Activated naive CD8-positive, alpha-beta T cell treated with anti-CD3 and anti-CD28 coated beads, Interleukin-2, amount 10 ng/mL, durations not matched to agents 7 days and 5 days (primary cell): ENCODE data around the gene AGER. TPM values are rescaled to one million over a fixed set of nuclear protein-coding genes. Genes with fewer than 3 reads are reported as not detected.
"Not testable (repeated sequence)": the region's sequence is repeated elsewhere in the genome, so short reads cannot be mapped to it uniquely, and the experiment has no call there.

Experiments
- ATAC-seq: fragments of 150-1000 bp; cut with Tn5 transposase; one replicate; pipeline ENCODE4 v1.10.0; 2021; ENCODE audit warnings: low read depth, moderate library complexity
- POLR2A ChIA-PET: fragments of 350-600 bp; sonication (Branson Sonifier 250); formaldehyde crosslinking; loops from one replicate; lab custom pipeline; 2021; ENCODE audit warnings: antibody characterized with exemption; lab: Charles Lee
- DNase-seq: peaks from one replicate; pipeline ENCODE4 v3.0.0; 2021
- H3K27ac Mint-ChIP-seq: one replicate; pipeline ENCODE4 v1.8.0; 2022; ENCODE audit warnings: mild to moderate bottlenecking, mixed read lengths
- H3K27me3 Mint-ChIP-seq: one replicate; pipeline ENCODE4 v1.8.0; 2022; ENCODE audit warnings: mild to moderate bottlenecking, moderate library complexity, mixed read lengths
- H3K36me3 Mint-ChIP-seq: one replicate; pipeline ENCODE4 v1.8.0; 2021; ENCODE audit warnings: mild to moderate bottlenecking, mixed read lengths
- H3K4me1 Mint-ChIP-seq: one replicate; pipeline ENCODE4 v1.8.0; 2021; ENCODE audit warnings: mixed read lengths
- H3K4me3 Mint-ChIP-seq: one replicate; pipeline ENCODE4 v1.8.0; 2022; ENCODE audit warnings: mild to moderate bottlenecking, moderate library complexity, mixed read lengths
- H3K9me3 Mint-ChIP-seq: one replicate; pipeline ENCODE4 v1.8.0; 2021; ENCODE audit warnings: mixed read lengths
- total RNA-seq, 2 experiments: library from RNA; stranded (reverse); gene quantifications; one replicate each; pipeline ENCODE4 v1.2.3, GENCODE V29; 2021

The AGER gene
- total RNA-seq, 2 experiments from 2014 or later: 47.4 to 52.3 TPM

DNA sequence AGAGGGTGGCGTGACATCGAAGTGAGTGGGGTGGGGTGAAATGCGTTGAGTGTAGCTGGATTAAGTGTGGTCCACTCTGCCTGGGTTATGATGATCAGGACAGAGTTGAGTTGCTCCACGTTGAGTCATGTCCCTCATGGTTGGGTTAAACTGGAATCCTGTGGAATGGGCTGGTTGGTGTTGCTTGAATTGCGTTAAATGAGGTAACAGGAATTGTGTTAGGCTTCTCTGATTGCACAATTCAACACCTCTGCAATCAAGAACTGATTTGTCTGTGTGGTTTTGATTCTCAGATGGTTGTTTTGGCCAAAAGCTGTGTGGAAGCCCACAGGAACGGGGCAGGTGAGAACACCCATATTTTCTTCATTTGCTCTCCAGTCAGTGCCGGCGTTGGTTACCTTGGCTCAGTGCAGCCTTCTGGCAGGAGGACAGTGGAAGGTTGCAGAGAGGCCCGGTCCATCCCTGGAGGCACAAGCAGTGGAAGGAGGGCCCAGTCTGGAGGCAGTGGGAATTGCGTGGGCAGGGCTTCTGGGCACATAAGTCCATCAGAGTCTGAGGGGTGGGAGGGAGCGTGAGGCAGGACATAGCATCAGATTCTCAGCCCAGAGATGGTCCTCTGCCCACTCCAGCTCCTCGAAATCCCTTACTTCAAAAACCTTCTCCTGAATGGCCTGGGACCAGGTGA lies 28.2 kb upstream of the AGER start:
- H3K4me1 Mint-ChIP-seq: peaks cover 8% of the 10 kb centered on the region
- H3K27me3 Mint-ChIP-seq: no peaks in the 10 kb centered on the region
- DNase-seq (no peak), ATAC-seq (no peak)
- H3K27ac Mint-ChIP-seq: no peak overlapping the region
- H3K9me3 Mint-ChIP-seq: no peaks in the 10 kb centered on the region
- no peaks in the 10 kb centered on the region for H3K36me3 Mint-ChIP-seq
- POLR2A ChIA-PET: interaction anchor here (0.6 kb wide), 1 partner anchor 1977 kb away, joined by 4 read pairs; no protein-coding TSS in a partner anchor
- H3K4me3 Mint-ChIP-seq: no peak overlapping the region

DNA sequence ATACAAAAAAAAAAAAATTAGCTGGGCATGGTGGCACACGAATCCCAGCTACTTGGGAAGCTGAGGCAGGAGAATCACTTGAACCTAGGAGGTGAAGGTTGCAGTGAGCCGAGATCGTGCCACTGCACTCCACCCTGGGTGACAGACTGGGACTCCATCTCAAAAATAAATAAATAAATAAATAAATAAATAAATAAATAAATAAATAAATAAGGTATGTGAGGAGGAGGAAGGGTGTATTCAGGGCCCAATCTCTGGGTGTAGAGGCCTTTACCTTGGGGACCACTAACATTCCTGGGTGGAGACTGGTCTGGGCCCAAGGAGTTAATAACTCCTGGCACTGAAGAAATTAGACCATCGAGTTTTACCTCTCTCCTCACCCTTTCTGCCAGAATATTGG lies 27.4 kb upstream of the AGER start:
- H3K27ac Mint-ChIP-seq, H3K4me1 Mint-ChIP-seq, H3K4me3 Mint-ChIP-seq, H3K27me3 Mint-ChIP-seq, H3K36me3 Mint-ChIP-seq, ATAC-seq, H3K9me3 Mint-ChIP-seq, DNase-seq: not testable (repeated sequence)
- POLR2A ChIA-PET: interaction anchor here (0.6 kb wide), 1 partner anchor 1978 kb away, joined by 4 read pairs; no protein-coding TSS in a partner anchor

DNA sequence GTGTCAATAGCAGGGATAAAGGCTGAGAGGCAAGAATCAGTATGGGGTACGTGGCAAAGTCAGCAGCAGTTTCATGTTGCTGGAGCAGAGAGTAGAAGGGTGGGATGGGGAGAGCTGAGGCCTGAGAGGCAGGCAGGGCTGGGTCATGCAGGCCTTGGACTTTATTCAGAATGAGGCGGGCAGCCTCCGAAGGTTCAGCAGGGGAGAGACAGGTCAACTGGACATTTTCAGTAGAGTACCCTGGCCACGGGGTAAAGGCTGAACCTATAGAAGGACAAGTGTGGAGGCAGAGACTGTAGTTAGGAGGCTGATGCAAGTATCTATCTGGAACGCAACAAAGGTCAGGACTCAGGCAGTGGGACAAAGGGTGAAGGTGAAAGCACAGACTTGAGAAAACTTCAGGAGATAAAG lies 26.1 kb upstream of the AGER start:
- peaks cover 9% of the 10 kb centered on the region for H3K27me3 Mint-ChIP-seq
- DNase-seq (no peak), ATAC-seq (no peak)
- H3K36me3 Mint-ChIP-seq: no peaks in the 10 kb centered on the region
- H3K9me3 Mint-ChIP-seq: no peaks in the 10 kb centered on the region
- POLR2A ChIA-PET: no interaction called here
- no peak overlapping the region for H3K27ac Mint-ChIP-seq
- H3K4me1 Mint-ChIP-seq: peaks cover 4% of the 10 kb centered on the region
- no peak overlapping the region for H3K4me3 Mint-ChIP-seq

DNA sequence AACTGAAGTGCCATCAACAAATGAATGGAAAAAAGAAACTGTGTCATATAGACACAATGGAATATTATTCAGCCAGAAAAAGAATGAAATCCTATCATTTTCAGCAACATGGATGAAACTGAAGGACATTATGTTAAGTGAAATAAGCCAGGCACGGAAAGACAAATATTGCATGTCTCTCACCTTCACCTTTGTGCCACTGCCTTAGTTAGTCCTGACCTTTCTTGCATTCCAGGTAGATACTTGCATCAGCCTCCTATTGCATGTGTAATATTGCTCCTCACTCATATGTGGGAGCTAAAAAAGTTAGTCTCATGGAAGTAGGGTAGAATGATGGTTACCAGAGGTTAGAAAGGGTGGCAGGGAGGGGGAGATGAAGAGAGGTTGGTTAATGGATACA lies 24.9 kb upstream of the AGER start:
- Mint-ChIP-seq H3K9me3 (no peaks in the 10 kb centered on the region), H3K36me3 (no peaks in the 10 kb centered on the region), H3K4me3 (no peak overlapping the region), H3K27ac (no peak overlapping the region), H3K4me1 (no peaks in the 10 kb centered on the region), H3K27me3 (peaks cover 9% of the 10 kb centered on the region)
- ATAC-seq (no peak), DNase-seq (no peak)
- POLR2A ChIA-PET: no interaction called here

DNA sequence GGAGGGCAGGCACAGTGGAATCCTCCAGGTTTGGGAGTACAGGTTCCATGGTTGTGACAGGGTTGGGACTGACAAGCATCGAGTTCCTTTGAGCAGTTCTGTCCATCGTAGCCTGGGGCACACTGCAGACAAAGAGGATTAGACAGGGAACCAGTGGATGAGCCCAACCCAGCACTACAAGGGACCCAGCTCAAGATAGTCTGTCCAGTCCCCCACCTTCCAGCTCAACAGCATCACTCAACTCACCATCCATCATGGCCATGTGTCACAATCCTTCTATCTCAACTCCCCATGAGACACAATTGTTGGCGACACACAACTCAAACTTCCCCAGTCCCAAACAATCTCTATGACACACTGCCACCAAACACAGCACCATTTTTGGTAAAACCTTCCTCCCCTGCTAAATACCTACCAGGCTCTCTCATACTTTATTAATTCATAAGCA lies 20.2 kb upstream of the AGER start:
- Mint-ChIP-seq H3K27ac (no peak overlapping the region), H3K9me3 (no peaks in the 10 kb centered on the region), H3K27me3 (peaks cover 9% of the 10 kb centered on the region), H3K4me1 (no peaks in the 10 kb centered on the region), H3K4me3 (no peak overlapping the region), H3K36me3 (no peaks in the 10 kb centered on the region)
- DNase-seq: no peak
- POLR2A ChIA-PET: no interaction called here
- no peak for ATAC-seq

DNA sequence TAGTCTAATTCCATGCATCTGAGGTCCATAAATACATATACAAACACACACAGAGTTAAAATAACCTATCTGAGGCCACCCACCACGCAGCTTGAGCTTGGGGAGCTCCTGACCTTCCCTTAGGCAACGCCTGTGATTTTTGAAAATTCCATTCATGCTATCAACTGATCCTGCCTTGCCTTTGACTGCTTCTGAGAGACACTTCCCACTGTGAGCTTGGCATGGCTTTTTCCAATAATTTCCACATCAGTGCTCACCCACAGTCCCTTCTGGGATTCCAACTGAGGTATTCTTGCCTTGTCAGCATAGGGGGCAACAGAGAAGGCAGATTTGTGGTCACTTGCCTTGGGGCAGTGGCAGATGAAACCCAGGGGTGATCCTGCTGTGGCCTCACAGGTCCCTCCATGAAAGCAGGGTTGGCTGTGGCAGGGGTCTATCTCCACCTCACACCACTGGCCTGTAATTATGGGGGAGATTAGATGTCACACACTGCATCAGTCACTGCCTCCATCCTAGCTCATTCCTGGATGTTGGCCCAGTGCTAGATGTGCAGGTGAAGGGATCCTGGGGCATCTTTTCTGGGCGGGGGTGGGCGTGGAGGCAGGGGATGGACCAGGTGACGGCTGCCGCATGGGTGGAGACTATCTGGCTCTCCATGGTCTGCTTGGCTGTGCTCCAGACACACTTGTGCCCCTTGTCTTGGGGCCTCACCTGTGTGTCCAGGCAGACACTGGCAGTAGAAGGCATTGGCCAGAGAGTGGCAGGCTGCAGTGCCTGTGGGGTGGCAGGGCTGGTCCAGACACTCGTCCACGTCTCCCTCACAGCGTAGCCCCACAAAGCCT lies 19.6 kb upstream of the AGER start:
- POLR2A ChIA-PET: interaction anchor here (0.6 kb wide), 1 partner anchor 40 kb away, joined by 3 read pairs; no protein-coding TSS in a partner anchor
- Mint-ChIP-seq H3K4me1 (no peaks in the 10 kb centered on the region), H3K36me3 (no peaks in the 10 kb centered on the region), H3K27ac (no peak overlapping the region), H3K27me3 (peaks cover 9% of the 10 kb centered on the region), H3K9me3 (no peaks in the 10 kb centered on the region), H3K4me3 (no peak overlapping the region)
- ATAC-seq: no peak
- no peak for DNase-seq

DNA sequence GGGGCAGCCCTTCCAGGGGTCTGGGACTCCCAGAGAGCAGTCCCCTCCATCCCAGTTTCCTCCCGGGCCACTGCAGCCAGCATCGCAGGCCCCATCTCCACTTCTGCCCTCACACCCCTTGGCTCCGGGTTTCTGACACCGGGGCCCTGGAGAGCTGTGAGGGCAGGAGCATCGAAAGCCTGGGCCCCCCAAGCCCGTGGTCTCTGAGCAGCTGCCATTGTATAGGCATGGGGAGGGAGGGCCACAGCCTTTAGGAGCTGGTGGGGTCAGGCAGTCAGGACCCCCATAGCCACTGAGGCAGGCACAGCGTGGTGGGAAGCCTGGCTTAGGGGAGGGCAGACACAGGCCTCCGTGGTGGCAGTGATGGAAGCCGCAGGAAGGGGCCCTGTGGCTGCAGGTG lies 18.1 kb upstream of the AGER start:
- H3K4me1 Mint-ChIP-seq: no peaks in the 10 kb centered on the region
- no peaks in the 10 kb centered on the region for H3K36me3 Mint-ChIP-seq
- no peak overlapping the region for H3K4me3 Mint-ChIP-seq
- H3K27ac Mint-ChIP-seq: no peak overlapping the region
- no peak for DNase-seq
- POLR2A ChIA-PET: no interaction called here
- H3K9me3 Mint-ChIP-seq: no peaks in the 10 kb centered on the region
- no peak for ATAC-seq
- peaks cover 9% of the 10 kb centered on the region for H3K27me3 Mint-ChIP-seq

DNA sequence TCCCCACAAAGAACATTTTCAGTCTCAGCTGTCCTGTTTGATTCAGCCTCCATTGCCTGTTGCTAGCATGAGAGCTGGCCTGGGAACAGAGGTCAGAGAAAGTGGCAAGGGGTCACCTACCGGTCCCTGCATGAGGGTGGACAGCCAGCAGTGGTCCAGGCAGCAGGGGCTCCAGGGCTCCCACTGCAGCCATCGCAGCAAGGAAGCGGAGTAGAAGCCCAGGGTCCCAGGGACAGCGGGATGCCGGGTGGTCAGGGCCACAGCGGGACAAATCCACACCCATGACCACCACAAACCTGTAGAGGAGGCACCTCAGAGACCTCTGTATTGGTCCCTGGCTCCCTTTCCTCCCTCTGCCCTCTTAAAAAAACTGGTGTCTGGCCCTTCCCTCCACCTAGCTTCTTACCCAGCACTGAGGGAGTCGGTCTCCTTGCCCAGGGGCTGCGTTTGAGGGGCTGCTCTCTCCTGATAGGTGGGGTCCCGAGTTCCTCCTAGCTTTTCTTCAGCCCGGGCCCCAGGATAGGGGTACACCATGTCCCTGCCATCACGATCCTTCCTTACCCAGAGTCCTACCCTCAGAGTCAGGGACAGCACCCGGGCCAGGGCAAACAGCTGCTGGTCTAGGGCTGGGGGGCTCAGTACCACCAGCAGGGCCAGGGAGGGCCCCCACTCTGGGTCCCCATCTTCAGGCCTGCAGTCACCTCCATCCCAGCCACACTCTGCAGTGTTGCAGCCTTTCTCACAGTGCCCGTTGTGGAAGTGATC lies 16.8 kb upstream of the AGER start:
- no peak for DNase-seq
- POLR2A ChIA-PET: no interaction called here
- no peaks in the 10 kb centered on the region for H3K9me3 Mint-ChIP-seq
- H3K27ac Mint-ChIP-seq: no peak overlapping the region
- H3K4me3 Mint-ChIP-seq: no peak overlapping the region
- peaks cover 4% of the 10 kb centered on the region for H3K4me1 Mint-ChIP-seq
- peaks cover 4% of the 10 kb centered on the region for H3K27me3 Mint-ChIP-seq
- H3K36me3 Mint-ChIP-seq: no peaks in the 10 kb centered on the region
- no peak for ATAC-seq

DNA sequence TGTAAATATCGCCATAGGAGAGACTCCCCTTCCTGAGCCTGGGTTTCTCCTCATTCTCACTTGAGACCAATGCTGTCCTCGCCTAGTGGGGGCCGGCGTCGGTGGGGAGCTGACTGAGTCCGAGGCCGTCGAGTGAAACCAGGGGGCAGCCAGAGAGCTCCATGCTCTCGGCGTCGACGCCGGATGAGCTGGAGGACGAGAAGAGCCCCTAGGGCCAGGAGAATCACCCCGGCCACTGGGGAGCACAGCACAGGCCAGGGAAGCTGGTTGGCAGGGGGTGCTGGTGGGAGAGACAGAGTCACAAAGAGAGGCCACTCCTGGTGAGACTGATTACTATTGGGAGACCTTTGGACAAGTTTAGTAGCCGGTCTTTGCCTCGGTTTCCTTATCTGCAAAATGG lies 14.8 kb upstream of the AGER start:
- H3K4me3 Mint-ChIP-seq: no peak overlapping the region
- POLR2A ChIA-PET: no interaction called here
- no peak overlapping the region for H3K27ac Mint-ChIP-seq
- no peaks in the 10 kb centered on the region for H3K27me3 Mint-ChIP-seq
- peaks cover 18% of the 10 kb centered on the region for H3K4me1 Mint-ChIP-seq
- no peak for ATAC-seq
- DNase-seq: no peak
- H3K36me3 Mint-ChIP-seq: no peaks in the 10 kb centered on the region
- no peaks in the 10 kb centered on the region for H3K9me3 Mint-ChIP-seq

DNA sequence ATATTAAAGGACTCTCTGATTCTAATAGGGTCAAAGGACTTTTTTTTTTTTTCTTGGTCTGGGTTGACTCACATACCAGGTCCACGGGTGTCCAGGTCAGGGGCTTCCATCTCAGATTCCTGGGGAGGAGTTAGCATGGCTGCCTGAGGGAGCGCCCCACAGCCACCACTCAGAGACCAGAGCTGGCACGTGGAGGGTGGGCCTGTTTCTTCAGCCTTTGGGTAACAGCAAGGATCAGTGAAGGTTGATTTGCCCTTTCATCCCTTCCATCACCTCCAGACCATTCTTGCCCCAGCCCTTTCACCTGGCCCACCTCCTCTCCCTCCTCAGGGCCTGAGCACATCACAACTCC lies 14.3 kb upstream of the AGER start:
- no peaks in the 10 kb centered on the region for H3K9me3 Mint-ChIP-seq
- DNase-seq: no peak

DNA sequence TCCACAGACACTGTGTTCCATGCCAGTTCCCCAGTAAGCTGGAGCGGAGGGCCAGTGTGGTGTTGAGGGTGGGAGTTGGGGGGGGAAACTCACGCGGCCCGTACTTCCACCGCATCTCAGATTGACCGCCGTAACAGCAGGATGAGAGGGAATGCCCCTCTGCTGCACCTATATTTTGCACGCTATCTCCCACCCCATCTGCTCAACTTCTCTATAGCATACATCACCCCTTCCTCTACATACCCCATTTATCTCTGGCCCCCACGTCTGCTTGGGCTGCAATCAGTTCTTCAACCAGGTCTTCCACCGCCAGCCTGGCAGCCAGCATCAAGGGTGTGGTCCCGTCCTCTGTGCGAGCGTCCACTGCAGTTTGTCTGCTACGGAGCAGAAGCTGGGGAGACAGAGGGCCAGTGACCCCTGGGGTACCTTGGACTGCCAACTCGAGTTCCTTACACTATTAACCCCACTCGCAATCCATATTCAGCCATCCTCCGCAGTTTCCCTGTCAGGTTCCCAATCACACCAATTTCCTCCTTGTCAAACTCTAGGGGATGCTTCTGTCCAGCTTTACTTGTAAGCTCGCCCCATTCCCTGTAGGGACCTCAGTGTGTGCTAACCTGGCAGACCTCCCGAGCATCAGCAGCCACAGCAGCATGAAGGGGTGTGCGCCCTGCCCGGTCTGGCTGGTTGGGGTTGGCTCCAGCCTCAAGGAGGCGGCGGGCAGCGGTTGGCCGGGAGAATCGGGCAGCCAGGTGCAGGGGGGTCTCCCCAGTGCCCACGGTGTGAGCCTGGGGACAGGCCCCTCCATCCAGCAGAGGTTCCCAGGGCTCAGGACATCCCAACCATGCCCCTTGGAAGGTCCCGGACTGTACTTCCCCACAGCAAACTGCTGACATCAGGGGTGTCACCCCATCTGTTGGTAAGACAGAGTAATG lies 12.9 kb upstream of the AGER start:
- no peaks in the 10 kb centered on the region for H3K9me3 Mint-ChIP-seq
- peak overlapping the region; percentile 98 for H3K27ac Mint-ChIP-seq
- DNase-seq: no peak
- no peak for ATAC-seq
- peaks cover under 1% of the 10 kb centered on the region for H3K36me3 Mint-ChIP-seq
- H3K4me3 Mint-ChIP-seq: peak overlapping the region; percentile 96
- H3K27me3 Mint-ChIP-seq: no peaks in the 10 kb centered on the region
- POLR2A ChIA-PET: interaction anchor here (0.7 to 1.1 kb wide), 4 partner anchors 8 to 56 kb away, joined by 3 read pairs; no protein-coding TSS in a partner anchor
- H3K4me1 Mint-ChIP-seq: peaks cover 24% of the 10 kb centered on the region

More for the DNA sequence above, 14.3 kb upstream of the AGER start:
- Mint-ChIP-seq H3K27me3 (no peaks in the 10 kb centered on the region), H3K4me3 (no peak overlapping the region), H3K36me3 (no peaks in the 10 kb centered on the region), H3K4me1 (peaks cover 23% of the 10 kb centered on the region), H3K27ac (no peak overlapping the region)
- POLR2A ChIA-PET: interaction anchor here (0.6 kb wide), 1 partner anchor 90 kb away, joined by 3 read pairs; no protein-coding TSS in a partner anchor
- no peak for ATAC-seq

DNA sequence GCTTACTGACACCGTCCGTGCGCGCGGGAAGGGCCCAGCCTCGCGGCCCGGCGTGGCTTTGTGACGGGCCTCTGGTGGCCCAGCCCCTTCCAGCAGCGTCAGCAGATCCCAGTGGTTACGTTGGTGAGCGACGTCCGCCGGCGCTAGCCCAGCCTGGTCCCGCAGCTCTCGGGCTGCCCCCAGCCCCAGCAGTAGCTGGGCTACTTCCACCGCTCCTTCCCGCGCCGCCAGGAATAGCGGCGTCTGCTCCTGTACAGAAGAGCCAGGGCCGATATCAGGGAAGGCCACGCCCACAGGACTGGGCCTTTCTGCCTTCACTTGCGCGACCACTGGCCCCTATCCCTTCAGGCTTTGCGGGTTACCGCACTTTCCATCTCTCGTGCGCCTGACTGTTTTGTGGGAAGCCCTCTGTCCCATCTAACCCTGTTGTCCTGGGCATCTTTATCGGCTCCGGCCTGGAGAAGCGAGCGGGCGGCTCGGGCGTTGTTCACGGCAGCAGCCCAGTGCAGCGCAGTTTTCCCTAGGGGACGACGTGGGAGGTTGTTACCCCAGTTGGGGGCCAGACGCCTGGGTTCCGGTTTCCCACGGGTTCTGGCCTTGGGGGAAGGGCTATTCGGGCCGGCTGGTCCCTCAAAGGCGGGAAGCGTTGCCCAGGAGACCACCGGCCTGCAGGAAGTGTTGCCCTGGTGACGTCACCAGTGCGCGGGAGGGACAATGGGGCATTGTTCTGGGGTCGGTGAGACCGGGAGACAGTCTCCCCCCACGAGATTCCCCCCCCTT lies 12.0 kb upstream of the AGER start:
- peak overlapping the region; percentile 96 for H3K4me3 Mint-ChIP-seq
- ATAC-seq (no peak), DNase-seq (peak; percentile 74)
- no peaks in the 10 kb centered on the region for H3K27me3 Mint-ChIP-seq
- POLR2A ChIA-PET: interaction anchor here (0.5 to 2.0 kb wide), 20 partner anchors 15 to 1075 kb away, joined by 3 to 20 read pairs (median 4); partner anchors contain the start of genes AGPAT1, ATF6B, EHMT2 and FKBPL
- H3K27ac Mint-ChIP-seq: peak overlapping the region; percentile 98
- H3K36me3 Mint-ChIP-seq: peaks cover 9% of the 10 kb centered on the region
- H3K9me3 Mint-ChIP-seq: no peaks in the 10 kb centered on the region
- H3K4me1 Mint-ChIP-seq: peaks cover 24% of the 10 kb centered on the region
